HG02610 (cell line): ENCODE measurements around the gene RENBP.

ENCODE experiments used
- ATAC-seq: cut with Tn5 transposase; IDR thresholded peaks from one replicate; pipeline ENCODE4 v1.9.1; 2021; ENCODE audit warnings: mild to moderate bottlenecking, moderate library complexity; ENCODE audit not compliant: unreplicated experiment

The RENBP gene

GRCh38 chrX:153901753-153902140 lies 42.7 kb downstream of the RENBP start:
- no peak for ATAC-seq

GRCh38 chrX:153900831-153901752 lies 43.4 kb downstream of the RENBP start:
- ATAC-seq, result peak; percentile 93

GRCh38 chrX:153897899-153898298 lies 46.5 kb downstream of the RENBP start:
- no peak for ATAC-seq

- no peak for ATAC-seq
Measured at GRCh38 chrX:153889123-153889522, 55.3 kb downstream of the RENBP start.

GRCh38 chrX:153888344-153888743 lies 56.1 kb downstream of the RENBP start:
- ATAC-seq, result no peak

GRCh38 chrX:153887385-153887784 lies 57.1 kb downstream of the RENBP start:
- no peak for ATAC-seq

- no peak for ATAC-seq
Measured at GRCh38 chrX:153886915-153887314, 57.5 kb downstream of the RENBP start.

- no peak for ATAC-seq
Measured at GRCh38 chrX:153885968-153886903, 58.2 kb downstream of the RENBP start, which contains the start of gene L1CAM. TSS of gene L1CAM (minus strand) at chrX:153886173. CDS start at chrX:153875836, 10,337 bp downstream.
